Heart right ventricle (tissue), 16 donors: ENCODE data around the gene TMEM11. TPM values are rescaled to one million over a fixed set of nuclear protein-coding genes. Genes with fewer than 3 reads are reported as not detected.

Source experiments
- ATAC-seq, 8 donors: fragments of 200-7000 bp; cut with Tn5 transposase; one replicate each; pipeline ENCODE4 v1.9.1; 2020; ENCODE audit warnings: mild to moderate bottlenecking in 8 of 8, moderate library complexity in 8 of 8, moderate number of reproducible peaks in 1 of 8
- DNase-seq, 2 donors: peaks; one replicate each; pipeline ENCODE4 v3.0.0-alpha.2; 2020
- H3K27ac ChIP-seq, 10 donors: fragments of 200-600 bp; sonication (generic) in 2 of 10; one replicate each; pipeline versions ENCODE4 v1.5.0 to v1.8.0; 2020 to 2022; ENCODE audit warnings: mild to moderate bottlenecking in 3 of 10
- H3K27me3 ChIP-seq, 7 donors: fragments of 200-600 bp; one replicate each; pipeline ENCODE4 v1.8.0; 2021 to 2022; ENCODE audit warnings: mild to moderate bottlenecking in 2 of 7
- H3K36me3 ChIP-seq, 9 donors: fragments of 200-600 bp; sonication (generic) in 1 of 9; one replicate each; pipeline versions ENCODE4 v1.5.0 to v1.8.0; 2020 to 2022; ENCODE audit warnings: mild to moderate bottlenecking in 2 of 9
- H3K4me1 ChIP-seq, 9 donors: fragments of 200-600 bp; sonication (generic) in 1 of 9; one replicate each; pipeline versions ENCODE4 v1.5.0 to v1.8.0; 2020 to 2022; ENCODE audit warnings: mild to moderate bottlenecking in 4 of 9
- H3K4me3 ChIP-seq, 10 donors: fragments of 200-600 bp; sonication (generic) in 2 of 10; one replicate each; pipeline versions ENCODE4 v1.5.0 to v1.8.0; 2020 to 2022; ENCODE audit warnings: mild to moderate bottlenecking in 7 of 10, moderate library complexity in 2 of 10
- H3K9me3 ChIP-seq, 11 donors: fragments of 200-600 bp in 10 of 11; sonication (generic) in 2 of 11; one replicate each; pipeline versions ENCODE4 v1.5.0 to v1.8.0; 2013 to 2022; ENCODE audit warnings: mild to moderate bottlenecking in 2 of 11, control low read depth in 1 of 11, moderate library complexity in 1 of 11
- CTCF ChIP-seq, 9 donors: fragments of 200-600 bp; sonication (generic) in 2 of 9; IDR thresholded peaks; one replicate each; pipeline versions ENCODE4 v1.5.0 to v1.8.0; 2021 to 2022; ENCODE audit warnings: antibody characterized with exemption in 9 of 9, mild to moderate bottlenecking in 5 of 9, moderate library complexity in 1 of 9
- WGBS, 2 donors: extraction: QIAGEN DNeasy Blood & Tissue Kit; methylation state at CpG; one replicate each; pipeline ENCODE4 v1.1.7; 2013; ENCODE audit warnings: inconsistent platforms in 1 of 2; 5-methylcytosine and 5-hydroxymethylcytosine counted together
- intact Hi-C, 10 donors: fragments of 100-400 bp; cut with DNase I; formaldehyde crosslinking; loops; one replicate each; pipeline versions ENCODE4 v1.11.1 to v1.14.2; 2022
- long read RNA-seq, 3 donors: library from polyadenylated mRNA; unstranded; transcript quantifications; one replicate each; pipeline ENCODE4 v2.0.0, GENCODE V29; 2020 to 2021
- polyA plus RNA-seq, 2 donors: library from polyadenylated mRNA; stranded (reverse); fragments of 200-250 nt; gene quantifications; one replicate each; pipeline ENCODE4 v1.2.3, GENCODE V29; 2013
- total RNA-seq, 10 donors: library from RNA; stranded (reverse); fragmentation: NEBNext Ultra II Directional in 3 of 10; extraction: Animal tissue kit (Norgen Biotek cat#: 25700) in 3 of 10; gene quantifications; one replicate each; pipeline versions ENCODE4 v1.2.1 to v1.2.4, GENCODE V29; 2021 to 2023
- donor health status: Arrhythmogenic right ventricular cardiomyopathy.
- donor health status: ischemic (EF 13 %, LVEDD 7.1; RV severe dilation, severe dysfunction).
- donor health status: healthy with polysubstance abuse.
- donor health status: DM: no; HTN: yes; CAD: no.
- donor health status: DM: no; HTN: no; CAD: no.
- donor health status: ischemic (EF 25% LVEDD 6.9; RV normal size, moderate dysfunction).
- donor health status: ischemic (EF 25% LVEDD 5.7; RV mildly dilated, moderate dysfunction).
- donor health status: healthy.
- donor health status: DM: yes; HTN: yes; CAD: no.
- donor health status: Ischemic cardiomyopathy.
- donor health status: ischemic (EF 35%, LVEDD 5.7; RV mildly dilated, moderate dysfunction).
- donor health status: nonischemic (EF 11% LVEDD 7.7; RV severe dilation, severe dysfunction).
- donor health status: DM: yes; HTN: yes; CAD: no.
- donor health status: PGD.
- donor health status: ischemic (EF 29% LVEDD 5.4; RV normal size, mild dysfunction).
- donor health status: nonischemic (EF 23%, LVEDD 6.1; RV moderate dilation, normal function).

The TMEM11 gene, protein sequence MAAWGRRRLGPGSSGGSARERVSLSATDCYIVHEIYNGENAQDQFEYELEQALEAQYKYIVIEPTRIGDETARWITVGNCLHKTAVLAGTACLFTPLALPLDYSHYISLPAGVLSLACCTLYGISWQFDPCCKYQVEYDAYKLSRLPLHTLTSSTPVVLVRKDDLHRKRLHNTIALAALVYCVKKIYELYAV
- 10 to 100 TPM; 20.8 to 37.2 (median 27.6) TPM for total RNA-seq
- polyA plus RNA-seq = 10 to 100 TPM; 50.8 to 54.1 TPM
- long read RNA-seq, donor 1, transcript TMEM11-201 (2 exons, 2,095 nt) = major isoform, 40 of 98 reads
- long read RNA-seq, donor 1, transcript TMEM11-202 (3 exons, 1,246 nt) = minor isoform, 33 of 98 reads
- long read RNA-seq, donor 1, partial matches to known transcripts = 0 of 98 reads
- long read RNA-seq, donor 1, other reads (novel, unspliced or antisense) = 23 of 98 reads
- long read RNA-seq, donor 2, transcript TMEM11-202 (3 exons, 1,246 nt) = minor isoform, 18 of 83 reads
- long read RNA-seq, donor 2, transcript TMEM11-201 (2 exons, 2,095 nt) = major isoform, 34 of 83 reads
- long read RNA-seq, donor 2, partial matches to known transcripts = 0 of 83 reads
- long read RNA-seq, donor 2, other reads (novel, unspliced or antisense) = 28 of 83 reads
- long read RNA-seq, donor 3, transcript TMEM11-202 (3 exons, 1,246 nt) = major isoform, 25 of 53 reads
- long read RNA-seq, donor 3, transcript TMEM11-201 (2 exons, 2,095 nt) = minor isoform, 19 of 53 reads
- long read RNA-seq, donor 3, partial matches to known transcripts = 1 of 53 reads
- long read RNA-seq, donor 3, other reads (novel, unspliced or antisense) = 8 of 53 reads

DNA sequence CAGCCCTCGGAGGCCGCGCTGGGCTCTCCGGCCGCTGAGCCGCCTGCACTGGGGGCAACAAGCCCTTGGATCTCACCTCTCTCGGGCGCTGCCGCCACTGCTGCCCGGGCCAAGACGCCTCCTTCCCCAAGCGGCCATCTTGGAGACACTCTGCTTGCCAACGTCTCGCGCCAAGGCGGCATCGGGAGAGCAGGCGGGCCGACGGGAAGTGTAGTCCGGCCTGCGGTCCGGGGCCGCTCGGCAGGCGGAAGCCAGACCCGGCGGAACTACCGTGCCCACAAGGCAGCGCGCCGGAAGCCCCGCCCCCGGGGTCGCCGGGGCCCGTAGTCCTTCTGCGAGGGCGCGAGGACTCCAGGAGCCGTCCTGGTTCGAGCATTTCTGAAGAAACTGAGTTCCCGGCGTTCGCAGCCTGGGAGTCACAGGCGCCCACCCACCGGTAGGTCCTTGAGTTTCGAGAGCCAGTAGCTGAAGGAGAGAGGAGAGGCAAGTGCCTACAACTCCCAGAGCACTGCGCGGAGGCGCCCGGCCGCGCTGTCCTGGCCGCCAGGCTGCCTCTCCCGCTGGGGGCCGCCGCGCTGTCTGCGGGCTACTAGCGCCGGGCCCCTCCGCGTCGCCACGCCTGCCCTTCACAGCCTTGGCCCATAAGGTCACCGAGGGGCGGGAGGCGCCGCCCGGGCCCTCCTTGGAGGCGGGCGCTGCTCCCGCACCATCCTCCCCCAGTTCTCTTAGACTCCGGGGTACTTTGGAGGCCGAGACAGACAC is at the start of gene TMEM11:
Gene TMEM11, minus strand, starts transcription at position 147 of the 762 bp plus-strand sequence. Its CDS starts 9 bp downstream, at position 138.
- Histone ChIP-seq H3K36me3 (peaks cover 0 to 23% (median 0%) of the 10 kb centered on the region in 9 donors), H3K9me3 (no peaks in the 10 kb centered on the region), H3K4me1 (peaks cover 36 to 64% (median 55%) of the 10 kb centered on the region in 9 donors), H3K4me3 (peak within 1 kb of the TSS; percentile 81 to 100 (median 95)), H3K27me3 (no peaks in the 10 kb centered on the region), H3K27ac (peak within 1 kb of the TSS; percentile 83 to 99 (median 95))
- ATAC-seq (peak; percentile 94 to 98 (median 96)), DNase-seq (peak; percentile 95 to 97)
- peak in 4 of 9 donors; percentile 8 to 48 (median 33) for TF ChIP-seq CTCF (IDR thresholded peaks at IDR 0.05)
- intact Hi-C loops = loop anchor here in 8 of 10 donors (2.0 to 10.0 kb wide), 9 partner anchors 33 to 89 kb away; partner anchors contain the start of genes DHRS7B (in 6 of the 8), MAP2K3 (in 2 of the 8) and NATD1 (in 2 of the 8)
- WGBS, 2 donors = 0% methylated on average over 74 to 76 of the region's 76 CpGs

GRCh38 chr17:21263376-21263775 is 49.4 kb upstream of the TMEM11 start:
- Histone ChIP-seq H3K27ac (no peak overlapping the region), H3K36me3 (no peaks in the 10 kb centered on the region), H3K27me3 (peaks cover 0 to 5% (median 0%) of the 10 kb centered on the region in 7 donors), H3K4me1 (peaks cover 0 to 14% (median 7%) of the 10 kb centered on the region in 9 donors), H3K4me3 (no peak overlapping the region), H3K9me3 (no peaks in the 10 kb centered on the region)
- DNase-seq (no peak), ATAC-seq (no peak)
- 66 to 73% methylated on average over 6 of the region's 6 CpGs for WGBS, 2 donors
- TF ChIP-seq CTCF (IDR thresholded peaks at IDR 0.05) = no peak
- intact Hi-C loops = no loop called here

DNA sequence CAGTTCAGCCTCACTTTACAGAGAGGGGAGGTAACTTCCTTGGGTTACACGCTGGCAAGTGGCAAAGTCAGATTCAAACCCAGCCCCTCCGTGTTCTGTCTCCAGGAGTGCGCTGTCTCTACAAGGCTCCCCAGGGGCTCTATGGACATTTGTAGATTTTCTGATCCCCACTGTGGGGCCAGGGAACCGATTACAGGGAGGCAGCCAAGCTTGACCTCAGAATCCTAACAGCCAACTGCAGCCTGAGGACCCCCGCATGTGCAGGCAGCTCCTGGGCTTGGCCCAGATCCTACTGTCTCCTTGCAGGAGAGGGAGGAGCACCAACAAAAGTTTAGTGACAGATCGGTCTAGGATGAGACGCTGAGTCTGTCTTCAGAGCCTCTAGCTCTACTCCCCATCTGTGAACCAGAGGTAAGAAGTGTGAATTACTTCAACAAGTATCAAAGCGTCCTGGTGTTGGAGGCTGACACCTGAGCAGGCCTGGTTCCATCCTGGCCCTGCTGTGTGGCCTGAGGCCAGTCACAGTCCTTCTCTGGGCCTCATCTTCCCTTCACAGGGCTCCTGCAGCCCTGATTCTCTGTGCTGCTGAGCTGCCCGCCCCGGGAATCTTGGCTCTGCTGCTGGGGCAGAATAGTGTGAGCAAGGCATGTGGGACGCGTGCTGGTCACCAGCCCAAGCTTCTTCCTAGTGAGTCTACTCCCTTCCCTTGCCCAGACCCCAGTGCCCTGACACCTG is 48.5 kb upstream of the TMEM11 start:
- Histone ChIP-seq H3K9me3 (no peaks in the 10 kb centered on the region), H3K27me3 (peaks cover 0 to 5% (median 0%) of the 10 kb centered on the region in 7 donors), H3K36me3 (no peaks in the 10 kb centered on the region), H3K27ac (no peak overlapping the region), H3K4me1 (peaks cover 0 to 14% (median 0%) of the 10 kb centered on the region in 9 donors), H3K4me3 (no peak overlapping the region)
- ATAC-seq (no peak), DNase-seq (no peak)
- intact Hi-C loops = no loop called here
- 77 to 81% methylated on average over 12 of the region's 12 CpGs for WGBS, 2 donors
- no peak for TF ChIP-seq CTCF (IDR thresholded peaks at IDR 0.05)
